ENCODE measurements around the gene CDH24. TPM values are rescaled to one million over a fixed set of nuclear protein-coding genes. Genes with fewer than 3 reads are reported as not detected.

Gene CDH24
- total and polyA plus RNA-seq, 2 of the 13 experiments (the other 11 are each of a cell fraction or from before 2014, with no cell fraction given) = 0.69 to 0.99 TPM

DNA sequence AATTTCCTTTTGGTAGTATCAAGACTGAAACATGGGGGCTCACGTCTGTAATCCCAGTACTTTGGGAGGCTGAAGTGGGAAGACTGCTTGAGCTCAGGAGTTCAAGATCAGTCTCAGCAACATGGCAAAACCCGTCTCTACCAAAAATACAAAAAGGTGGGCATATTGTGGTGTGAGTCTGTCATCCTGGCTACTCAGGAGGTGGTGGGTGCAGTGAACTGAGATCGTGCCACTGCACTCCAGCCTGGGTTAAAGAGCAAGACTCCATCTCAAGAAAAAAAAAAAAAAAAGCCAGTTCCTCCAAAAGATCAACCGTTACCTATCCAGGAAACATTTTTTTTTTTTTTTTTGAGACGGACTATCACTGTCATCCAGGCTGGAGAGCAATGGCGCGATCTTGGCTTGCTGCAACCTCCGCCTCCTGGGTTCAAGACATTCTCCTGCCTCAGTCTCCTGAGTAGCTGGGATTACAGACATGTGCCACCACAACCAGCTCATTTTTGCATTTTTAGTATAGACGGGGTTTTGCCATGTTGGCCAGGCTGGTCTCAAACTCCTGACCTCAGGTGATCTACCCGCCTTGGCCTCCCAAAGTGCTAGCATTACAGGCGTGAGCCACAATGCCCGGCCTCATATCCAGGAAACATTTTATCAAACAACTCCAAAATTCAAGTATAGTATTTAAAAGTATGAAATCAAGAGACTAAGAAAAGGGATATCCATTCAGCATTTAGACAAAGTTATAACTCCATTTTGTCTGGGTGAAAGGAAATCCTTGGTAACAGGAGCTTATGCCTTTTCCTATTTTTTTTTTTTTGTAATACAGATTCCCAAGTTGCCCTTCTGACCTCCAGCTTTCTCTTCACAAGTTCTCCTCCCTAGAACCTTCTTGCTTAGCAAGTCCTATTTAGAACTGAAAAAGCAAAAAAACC lies 34.2 kb upstream of the CDH24 start (continued):
- TF ChIP-seq, protein P1, sequence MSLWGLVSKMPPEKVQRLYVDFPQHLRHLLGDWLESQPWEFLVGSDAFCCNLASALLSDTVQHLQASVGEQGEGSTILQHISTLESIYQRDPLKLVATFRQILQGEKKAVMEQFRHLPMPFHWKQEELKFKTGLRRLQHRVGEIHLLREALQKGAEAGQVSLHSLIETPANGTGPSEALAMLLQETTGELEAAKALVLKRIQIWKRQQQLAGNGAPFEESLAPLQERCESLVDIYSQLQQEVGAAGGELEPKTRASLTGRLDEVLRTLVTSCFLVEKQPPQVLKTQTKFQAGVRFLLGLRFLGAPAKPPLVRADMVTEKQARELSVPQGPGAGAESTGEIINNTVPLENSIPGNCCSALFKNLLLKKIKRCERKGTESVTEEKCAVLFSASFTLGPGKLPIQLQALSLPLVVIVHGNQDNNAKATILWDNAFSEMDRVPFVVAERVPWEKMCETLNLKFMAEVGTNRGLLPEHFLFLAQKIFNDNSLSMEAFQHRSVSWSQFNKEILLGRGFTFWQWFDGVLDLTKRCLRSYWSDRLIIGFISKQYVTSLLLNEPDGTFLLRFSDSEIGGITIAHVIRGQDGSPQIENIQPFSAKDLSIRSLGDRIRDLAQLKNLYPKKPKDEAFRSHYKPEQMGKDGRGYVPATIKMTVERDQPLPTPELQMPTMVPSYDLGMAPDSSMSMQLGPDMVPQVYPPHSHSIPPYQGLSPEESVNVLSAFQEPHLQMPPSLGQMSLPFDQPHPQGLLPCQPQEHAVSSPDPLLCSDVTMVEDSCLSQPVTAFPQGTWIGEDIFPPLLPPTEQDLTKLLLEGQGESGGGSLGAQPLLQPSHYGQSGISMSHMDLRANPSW (CRISPR knock-in tag; IDR thresholded peaks at IDR 0.05; ENCODE audit: borderline replicate concordance) = no peak
- TF ChIP-seq KDM3A (CRISPR knock-in tag; IDR thresholded peaks at IDR 0.05; ENCODE audit: low read depth) (no peak), ZNF577 (CRISPR knock-in tag; IDR thresholded peaks at IDR 0.05; ENCODE audit: borderline replicate concordance, low read depth) (no peak), XRCC5 (optimal IDR thresholded peaks at IDR 0.05; ENCODE audit: low read length) (no peak), ATF7 (IDR thresholded peaks at IDR 0.05) (no peak), ATF7 (CRISPR knock-in tag; IDR thresholded peaks at IDR 0.05) (no peak), PAX8 (CRISPR knock-in tag; IDR thresholded peaks at IDR 0.05; ENCODE audit: borderline replicate concordance) (no peak), ZNF672 (CRISPR knock-in tag; IDR thresholded peaks at IDR 0.05) (no peak), ISX (CRISPR knock-in tag; conservative IDR thresholded peaks at IDR 0.05) (no peak), HHEX (CRISPR knock-in tag; IDR thresholded peaks at IDR 0.05) (no peak), HDAC2 (CRISPR knock-in tag; IDR thresholded peaks at IDR 0.05) (no peak)
- TF ChIP-seq, protein P2, sequence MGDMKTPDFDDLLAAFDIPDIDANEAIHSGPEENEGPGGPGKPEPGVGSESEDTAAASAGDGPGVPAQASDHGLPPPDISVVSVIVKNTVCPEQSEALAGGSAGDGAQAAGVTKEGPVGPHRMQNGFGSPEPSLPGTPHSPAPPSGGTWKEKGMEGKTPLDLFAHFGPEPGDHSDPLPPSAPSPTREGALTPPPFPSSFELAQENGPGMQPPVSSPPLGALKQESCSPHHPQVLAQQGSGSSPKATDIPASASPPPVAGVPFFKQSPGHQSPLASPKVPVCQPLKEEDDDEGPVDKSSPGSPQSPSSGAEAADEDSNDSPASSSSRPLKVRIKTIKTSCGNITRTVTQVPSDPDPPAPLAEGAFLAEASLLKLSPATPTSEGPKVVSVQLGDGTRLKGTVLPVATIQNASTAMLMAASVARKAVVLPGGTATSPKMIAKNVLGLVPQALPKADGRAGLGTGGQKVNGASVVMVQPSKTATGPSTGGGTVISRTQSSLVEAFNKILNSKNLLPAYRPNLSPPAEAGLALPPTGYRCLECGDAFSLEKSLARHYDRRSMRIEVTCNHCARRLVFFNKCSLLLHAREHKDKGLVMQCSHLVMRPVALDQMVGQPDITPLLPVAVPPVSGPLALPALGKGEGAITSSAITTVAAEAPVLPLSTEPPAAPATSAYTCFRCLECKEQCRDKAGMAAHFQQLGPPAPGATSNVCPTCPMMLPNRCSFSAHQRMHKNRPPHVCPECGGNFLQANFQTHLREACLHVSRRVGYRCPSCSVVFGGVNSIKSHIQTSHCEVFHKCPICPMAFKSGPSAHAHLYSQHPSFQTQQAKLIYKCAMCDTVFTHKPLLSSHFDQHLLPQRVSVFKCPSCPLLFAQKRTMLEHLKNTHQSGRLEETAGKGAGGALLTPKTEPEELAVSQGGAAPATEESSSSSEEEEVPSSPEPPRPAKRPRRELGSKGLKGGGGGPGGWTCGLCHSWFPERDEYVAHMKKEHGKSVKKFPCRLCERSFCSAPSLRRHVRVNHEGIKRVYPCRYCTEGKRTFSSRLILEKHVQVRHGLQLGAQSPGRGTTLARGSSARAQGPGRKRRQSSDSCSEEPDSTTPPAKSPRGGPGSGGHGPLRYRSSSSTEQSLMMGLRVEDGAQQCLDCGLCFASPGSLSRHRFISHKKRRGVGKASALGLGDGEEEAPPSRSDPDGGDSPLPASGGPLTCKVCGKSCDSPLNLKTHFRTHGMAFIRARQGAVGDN (CRISPR knock-in tag; IDR thresholded peaks at IDR 0.05) = no peak
- TF ChIP-seq, protein P3, sequence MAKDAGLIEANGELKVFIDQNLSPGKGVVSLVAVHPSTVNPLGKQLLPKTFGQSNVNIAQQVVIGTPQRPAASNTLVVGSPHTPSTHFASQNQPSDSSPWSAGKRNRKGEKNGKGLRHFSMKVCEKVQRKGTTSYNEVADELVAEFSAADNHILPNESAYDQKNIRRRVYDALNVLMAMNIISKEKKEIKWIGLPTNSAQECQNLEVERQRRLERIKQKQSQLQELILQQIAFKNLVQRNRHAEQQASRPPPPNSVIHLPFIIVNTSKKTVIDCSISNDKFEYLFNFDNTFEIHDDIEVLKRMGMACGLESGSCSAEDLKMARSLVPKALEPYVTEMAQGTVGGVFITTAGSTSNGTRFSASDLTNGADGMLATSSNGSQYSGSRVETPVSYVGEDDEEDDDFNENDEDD (CRISPR knock-in tag; IDR thresholded peaks at IDR 0.05; ENCODE audit: borderline replicate concordance) = no peak
- TF ChIP-seq, protein P4, sequence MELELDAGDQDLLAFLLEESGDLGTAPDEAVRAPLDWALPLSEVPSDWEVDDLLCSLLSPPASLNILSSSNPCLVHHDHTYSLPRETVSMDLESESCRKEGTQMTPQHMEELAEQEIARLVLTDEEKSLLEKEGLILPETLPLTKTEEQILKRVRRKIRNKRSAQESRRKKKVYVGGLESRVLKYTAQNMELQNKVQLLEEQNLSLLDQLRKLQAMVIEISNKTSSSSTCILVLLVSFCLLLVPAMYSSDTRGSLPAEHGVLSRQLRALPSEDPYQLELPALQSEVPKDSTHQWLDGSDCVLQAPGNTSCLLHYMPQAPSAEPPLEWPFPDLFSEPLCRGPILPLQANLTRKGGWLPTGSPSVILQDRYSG (CRISPR knock-in tag; IDR thresholded peaks at IDR 0.05) = no peak
- TF ChIP-seq, protein P5, sequence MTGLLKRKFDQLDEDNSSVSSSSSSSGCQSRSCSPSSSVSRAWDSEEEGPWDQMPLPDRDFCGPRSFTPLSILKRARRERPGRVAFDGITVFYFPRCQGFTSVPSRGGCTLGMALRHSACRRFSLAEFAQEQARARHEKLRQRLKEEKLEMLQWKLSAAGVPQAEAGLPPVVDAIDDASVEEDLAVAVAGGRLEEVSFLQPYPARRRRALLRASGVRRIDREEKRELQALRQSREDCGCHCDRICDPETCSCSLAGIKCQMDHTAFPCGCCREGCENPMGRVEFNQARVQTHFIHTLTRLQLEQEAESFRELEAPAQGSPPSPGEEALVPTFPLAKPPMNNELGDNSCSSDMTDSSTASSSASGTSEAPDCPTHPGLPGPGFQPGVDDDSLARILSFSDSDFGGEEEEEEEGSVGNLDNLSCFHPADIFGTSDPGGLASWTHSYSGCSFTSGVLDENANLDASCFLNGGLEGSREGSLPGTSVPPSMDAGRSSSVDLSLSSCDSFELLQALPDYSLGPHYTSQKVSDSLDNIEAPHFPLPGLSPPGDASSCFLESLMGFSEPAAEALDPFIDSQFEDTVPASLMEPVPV (CRISPR knock-in tag; IDR thresholded peaks at IDR 0.05) = 0 out of 2 replicates have a peak, but pooled peaks have one; percentile 31
- TF ChIP-seq, protein P6, sequence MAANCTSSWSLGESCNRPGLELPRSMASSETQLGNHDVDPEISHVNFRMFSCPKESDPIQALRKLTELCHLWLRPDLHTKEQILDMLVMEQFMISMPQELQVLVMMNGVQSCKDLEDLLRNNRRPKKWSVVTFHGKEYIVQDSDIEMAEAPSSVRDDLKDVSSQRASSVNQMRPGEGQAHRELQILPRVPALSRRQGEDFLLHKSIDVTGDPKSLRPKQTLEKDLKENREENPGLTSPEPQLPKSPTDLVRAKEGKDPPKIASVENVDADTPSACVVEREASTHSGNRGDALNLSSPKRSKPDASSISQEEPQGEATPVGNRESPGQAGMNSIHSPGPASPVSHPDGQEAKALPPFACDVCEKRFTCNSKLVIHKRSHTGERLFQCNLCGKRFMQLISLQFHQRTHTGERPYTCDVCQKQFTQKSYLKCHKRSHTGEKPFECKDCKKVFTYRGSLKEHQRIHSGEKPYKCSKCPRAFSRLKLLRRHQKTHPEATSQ (CRISPR knock-in tag; IDR thresholded peaks at IDR 0.05; ENCODE audit: borderline replicate concordance) = peak; percentile 38; the same call in 1 of the 2 replicates
